ENCODE results near the gene MMP14. TPM values are rescaled to one million over a fixed set of nuclear protein-coding genes. Genes with fewer than 3 reads are reported as not detected.

MMP14 gene
- total RNA-seq, 3 donors from 2014 or later (not counting 1 experiment from before 2014, with no cell fraction given): 1.2 to 1.7 (median 1.4) TPM

DNA sequence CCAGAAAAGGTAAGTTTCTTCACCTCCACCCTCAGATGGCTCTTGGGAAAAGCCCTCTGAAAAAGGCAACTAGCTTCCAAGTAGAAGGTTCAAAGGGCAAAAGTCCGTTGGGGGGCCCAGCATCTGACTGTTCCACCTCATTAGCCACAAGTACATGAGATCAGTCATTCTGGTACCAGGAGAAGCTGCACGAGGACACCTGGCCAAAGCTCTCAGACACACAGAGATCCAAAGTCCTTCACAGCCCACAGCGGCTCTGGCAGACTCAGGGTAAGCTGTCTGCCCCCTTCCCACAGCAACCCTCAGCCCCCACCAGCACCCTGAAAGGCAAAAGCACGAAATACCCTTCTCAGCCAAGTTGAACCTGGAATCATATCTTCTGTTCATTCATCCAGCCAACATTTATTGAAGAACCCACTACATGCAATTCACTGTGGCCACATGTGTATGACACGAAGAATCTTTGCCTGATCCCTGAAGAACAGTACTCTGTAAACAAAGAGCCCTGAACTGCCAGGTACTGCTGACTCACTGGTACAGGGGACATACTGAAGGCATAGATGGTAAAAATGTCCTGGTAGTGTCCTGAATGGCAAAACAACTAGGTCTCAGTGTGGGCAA lies 40.2 kb upstream of the MMP14 start:
- no peaks in the 10 kb centered on the region for H3K4me1 ChIP-seq (ENCODE audit: control insufficient read depth, insufficient read depth, low read length)

DNA sequence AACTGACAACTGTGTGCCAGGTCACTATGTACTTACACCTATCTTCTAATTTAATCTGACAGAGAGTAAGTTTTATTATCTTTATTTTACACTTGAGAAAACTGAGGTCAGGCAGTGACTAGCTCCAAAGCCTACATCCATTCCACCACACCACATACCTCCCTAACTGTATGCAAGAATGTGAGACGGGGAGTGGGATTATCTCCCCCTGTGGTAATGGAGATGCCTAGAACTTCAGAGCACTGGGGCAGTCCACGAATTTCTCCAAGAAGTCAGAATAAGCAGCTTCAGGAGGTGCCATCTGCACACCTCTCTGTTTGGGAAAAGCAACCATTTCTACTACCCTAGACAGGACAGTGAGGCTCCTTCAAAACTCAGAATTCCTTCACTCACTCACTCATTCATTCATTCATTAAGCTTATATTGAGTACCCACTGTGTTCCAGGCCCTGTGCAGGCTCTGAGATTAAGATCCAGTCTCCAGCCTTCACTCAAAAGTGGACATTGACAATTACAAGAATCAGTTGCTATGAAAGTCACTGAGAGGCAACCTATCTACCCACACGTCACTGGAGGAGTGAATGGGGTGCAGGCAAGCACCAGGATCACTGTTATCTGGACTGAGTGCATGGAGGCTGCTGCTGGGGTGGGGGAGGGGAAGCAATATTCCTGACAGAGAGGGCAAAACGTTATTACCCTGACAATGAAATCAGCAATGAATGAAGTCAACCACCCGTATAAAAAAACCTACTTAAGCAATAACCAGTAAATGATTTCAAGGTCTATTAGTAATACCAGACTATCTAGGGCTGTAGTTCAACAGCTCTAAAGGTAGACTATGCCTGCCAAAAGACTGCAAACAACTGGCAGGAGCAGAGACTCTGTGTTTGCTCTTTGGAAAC lies 39.1 kb upstream of the MMP14 start:
- intact Hi-C loops (cut with micrococcal nuclease): no loop called here
- no peak overlapping the region for H3K27ac Mint-ChIP-seq
- Histone ChIP-seq H3K9me3 (ENCODE audit: control insufficient read depth, insufficient read depth, low read length) (no peaks in the 10 kb centered on the region), H3K4me1 (ENCODE audit: control insufficient read depth, insufficient read depth, low read length) (no peaks in the 10 kb centered on the region), H3K36me3 (ENCODE audit: control insufficient read depth, insufficient read depth, low read length) (no peaks in the 10 kb centered on the region), H3K27me3 (ENCODE audit: control insufficient read depth, insufficient read depth, low read length) (no peaks in the 10 kb centered on the region), H3K27ac (ENCODE audit: low read length) (no peak overlapping the region), H3K4me3 (ENCODE audit: low read length) (no peak overlapping the region)
- H3K4me3 Mint-ChIP-seq: no peak overlapping the region
- no peaks in the 10 kb centered on the region for H3K4me1 Mint-ChIP-seq
- TF ChIP-seq, protein P1, sequence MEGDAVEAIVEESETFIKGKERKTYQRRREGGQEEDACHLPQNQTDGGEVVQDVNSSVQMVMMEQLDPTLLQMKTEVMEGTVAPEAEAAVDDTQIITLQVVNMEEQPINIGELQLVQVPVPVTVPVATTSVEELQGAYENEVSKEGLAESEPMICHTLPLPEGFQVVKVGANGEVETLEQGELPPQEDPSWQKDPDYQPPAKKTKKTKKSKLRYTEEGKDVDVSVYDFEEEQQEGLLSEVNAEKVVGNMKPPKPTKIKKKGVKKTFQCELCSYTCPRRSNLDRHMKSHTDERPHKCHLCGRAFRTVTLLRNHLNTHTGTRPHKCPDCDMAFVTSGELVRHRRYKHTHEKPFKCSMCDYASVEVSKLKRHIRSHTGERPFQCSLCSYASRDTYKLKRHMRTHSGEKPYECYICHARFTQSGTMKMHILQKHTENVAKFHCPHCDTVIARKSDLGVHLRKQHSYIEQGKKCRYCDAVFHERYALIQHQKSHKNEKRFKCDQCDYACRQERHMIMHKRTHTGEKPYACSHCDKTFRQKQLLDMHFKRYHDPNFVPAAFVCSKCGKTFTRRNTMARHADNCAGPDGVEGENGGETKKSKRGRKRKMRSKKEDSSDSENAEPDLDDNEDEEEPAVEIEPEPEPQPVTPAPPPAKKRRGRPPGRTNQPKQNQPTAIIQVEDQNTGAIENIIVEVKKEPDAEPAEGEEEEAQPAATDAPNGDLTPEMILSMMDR (IDR thresholded peaks at IDR 0.05): no peak
- 77% methylated on average over 4 of the region's 5 CpGs for WGBS (ENCODE audit: insufficient coverage)
- H3K27me3 Mint-ChIP-seq (ENCODE audit: low read depth in 2 of 2): peaks cover 29 to 34% of the 10 kb centered on the region in 2 donors
- no peaks in the 10 kb centered on the region for H3K9me3 Mint-ChIP-seq
- no peak for ATAC-seq
- H3K36me3 Mint-ChIP-seq: no peaks in the 10 kb centered on the region
- no peak for DNase-seq

More for the DNA sequence above, 40.2 kb upstream of the MMP14 start:
- Mint-ChIP-seq H3K4me1 (no peaks in the 10 kb centered on the region), H3K27me3 (ENCODE audit: low read depth in 2 of 2) (peaks cover 29 to 37% of the 10 kb centered on the region in 2 donors), H3K27ac (no peak overlapping the region), H3K36me3 (no peaks in the 10 kb centered on the region), H3K9me3 (no peaks in the 10 kb centered on the region), H3K4me3 (no peak overlapping the region)
- Histone ChIP-seq H3K27me3 (ENCODE audit: control insufficient read depth, insufficient read depth, low read length) (no peaks in the 10 kb centered on the region), H3K27ac (ENCODE audit: low read length) (no peak overlapping the region), H3K4me3 (ENCODE audit: low read length) (no peak overlapping the region), H3K36me3 (ENCODE audit: control insufficient read depth, insufficient read depth, low read length) (no peaks in the 10 kb centered on the region), H3K9me3 (ENCODE audit: control insufficient read depth, insufficient read depth, low read length) (no peaks in the 10 kb centered on the region)
- no peak for DNase-seq
- WGBS (ENCODE audit: insufficient coverage): 57% methylated on average over 5 of the region's 5 CpGs
- ATAC-seq: no peak
- TF ChIP-seq, protein P1 (IDR thresholded peaks at IDR 0.05): no peak
- intact Hi-C loops (cut with micrococcal nuclease): no loop called here

DNA sequence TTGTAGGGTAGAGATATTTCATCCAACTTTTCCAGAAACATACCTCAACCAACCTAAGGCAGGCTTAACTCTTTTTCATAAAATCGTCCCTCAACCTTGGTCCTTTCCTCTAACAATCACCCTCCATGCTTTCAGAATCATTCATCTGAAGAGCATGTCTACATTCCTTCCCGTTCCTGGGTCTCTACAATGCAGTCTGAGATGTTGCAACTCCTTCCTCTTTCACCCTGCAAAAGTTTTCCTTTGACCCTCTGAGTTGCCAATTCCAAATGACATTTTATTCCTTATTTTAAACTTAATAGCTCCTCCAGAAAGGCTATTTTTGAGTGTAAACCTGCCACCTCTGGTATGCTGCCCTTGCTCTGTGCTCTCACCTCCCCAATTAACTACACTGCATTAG lies 37.9 kb upstream of the MMP14 start:
- no peak overlapping the region for H3K4me3 ChIP-seq (ENCODE audit: low read length)
- H3K36me3 Mint-ChIP-seq: no peaks in the 10 kb centered on the region
- TF ChIP-seq, protein P1 (IDR thresholded peaks at IDR 0.05): no peak
- ATAC-seq (no peak), DNase-seq (no peak)
- no peaks in the 10 kb centered on the region for H3K27me3 ChIP-seq (ENCODE audit: control insufficient read depth, insufficient read depth, low read length)
- no peaks in the 10 kb centered on the region for H3K36me3 ChIP-seq (ENCODE audit: control insufficient read depth, insufficient read depth, low read length)
- peaks cover 40 to 41% of the 10 kb centered on the region in 2 donors for H3K27me3 Mint-ChIP-seq (ENCODE audit: low read depth in 2 of 2)
- no peak overlapping the region for H3K4me3 Mint-ChIP-seq
- no peaks in the 10 kb centered on the region for H3K9me3 ChIP-seq (ENCODE audit: control insufficient read depth, insufficient read depth, low read length)
- H3K9me3 Mint-ChIP-seq: no peaks in the 10 kb centered on the region
- no peaks in the 10 kb centered on the region for H3K4me1 ChIP-seq (ENCODE audit: control insufficient read depth, insufficient read depth, low read length)
- WGBS (ENCODE audit: insufficient coverage): 38% methylated on average over 2 of the region's 2 CpGs
- intact Hi-C loops (cut with micrococcal nuclease): no loop called here
- H3K4me1 Mint-ChIP-seq: no peaks in the 10 kb centered on the region
- no peak overlapping the region for H3K27ac Mint-ChIP-seq
- H3K27ac ChIP-seq (ENCODE audit: low read length): no peak overlapping the region

All from natural killer cell (primary cell).